GM12878 (cell line): ENCODE results near the gene NOTCH3.

ENCODE experiments used
- FOXK2 ChIP-seq: fragments of 450-650 bp; IDR thresholded peaks from 2 replicates; pipeline ENCODE4 v1.6.1; 2017; ENCODE audit warnings: mild to moderate bottlenecking, moderate library complexity
- KAT2A ChIP-seq: conservative IDR thresholded peaks from 2 replicates; pipeline ENCODE4 v1.6.1; 2011; ENCODE audit warnings: low read depth, low read length; ENCODE audit not compliant: control insufficient read depth
- MEF2B ChIP-seq: fragments of 450-650 bp; IDR thresholded peaks from 2 replicates; pipeline ENCODE4 v1.6.1; 2018; ENCODE audit warnings: mild to moderate bottlenecking, moderate library complexity; ENCODE audit not compliant: partially characterized antibody, poor library complexity, severe bottlenecking
- NRF1 ChIP-seq: conservative IDR thresholded peaks from 2 replicates; pipeline ENCODE4 v1.6.1; 2011; ENCODE audit warnings: mild to moderate bottlenecking, low read depth, low read length, improper control_type of control experiment
- REST ChIP-seq: IDR thresholded peaks from 2 replicates; pipeline ENCODE4 v1.6.1; 2012; ENCODE audit warnings: mild to moderate bottlenecking, low read depth, low read length

- TF ChIP-seq MEF2B (no peak), REST (no peak), KAT2A (no peak), FOXK2 (no peak), NRF1 (no peak)
These were observed 11.9 kb upstream of the NOTCH3 start for GRCh38 chr19:15212711-15213110.
